GM12878 (cell line): ENCODE data around the gene ITGB5. TPM values are rescaled to one million over a fixed set of nuclear protein-coding genes. Genes with fewer than 3 reads are reported as not detected.

Source experiments
- ATAC-seq: fragments of 200-7000 bp; cut with Tn5 transposase; 3 replicates; pipeline ENCODE4 v1.9.1; 2020; ENCODE audit warnings: mild to moderate bottlenecking, moderate library complexity
- BruUV-seq: library from RNA; stranded (reverse); fragments of 400-500 nt; replicated peaks from 2 replicates; lab custom pipeline; 2021; lab: Mats Ljungman, UMichigan
- CTCF ChIA-PET: fragments of 300-600 bp; sonication (Branson Sonifier 250); formaldehyde crosslinking; extraction: SDS; loops from one replicate; lab custom pipeline; 2021; ENCODE audit warnings: inconsistent platforms; lab: Yijun Ruan, JAX
- POLR2A ChIA-PET: fragments of 350-600 bp; formaldehyde crosslinking; extraction: SDS; loops from one replicate; lab custom pipeline; 2021; ENCODE audit warnings: inconsistent platforms; lab: Charles Lee
- RAD21 ChIA-PET: fragments of 300-600 bp; sonication (Branson Sonifier 250); formaldehyde crosslinking; loops from one replicate; lab custom pipeline; 2023; ENCODE audit warnings: antibody characterized with exemption; ENCODE audit not compliant: unreplicated experiment; lab: Charles Lee
- SMC1A ChIA-PET: fragments of 300-600 bp; sonication (Branson Sonifier 250); formaldehyde crosslinking; loops from one replicate; lab custom pipeline; 2023; ENCODE audit not compliant: unreplicated experiment, uncharacterized antibody; lab: Charles Lee
- DNase-seq: peaks from one replicate; pipeline ENCODE4 v3.0.0-alpha.2; 2011; ENCODE audit warnings: low read depth, low spot score
- FAIRE-seq: peaks from 3 replicates; lab custom pipeline; 2011; peaks lifted over from hg19 to GRCh38; lab: Jason Lieb, UNC
- H2AFZ ChIP-seq: 2 replicates; pipeline ENCODE4 v1.6.0; 2011; ENCODE audit warnings: low read depth, low read length, control low read depth; ENCODE audit not compliant: control insufficient read depth
- H3K27ac ChIP-seq: 2 replicates; pipeline ENCODE4 v1.5.1; 2011; ENCODE audit warnings: control low read depth; ENCODE audit not compliant: control insufficient read depth, insufficient read depth
- H3K27me3 ChIP-seq, 2 experiments: replicated peaks in 1 of 2; 2 replicates each; pipeline versions ENCODE4 v1.6.0 to v1.6.1; 2011; ENCODE audit warnings: low read length in 1 of 2; ENCODE audit not compliant: control insufficient read depth in 2 of 2, insufficient read depth in 2 of 2
- H3K36me3 ChIP-seq, 2 experiments: 2 replicates each; pipeline ENCODE4 v1.5.1; 2011; ENCODE audit warnings: low read length in 1 of 2; ENCODE audit not compliant: control insufficient read depth in 2 of 2, insufficient read depth in 2 of 2
- H3K4me1 ChIP-seq: 2 replicates; pipeline ENCODE4 v1.6.1; 2011; ENCODE audit warnings: mild to moderate bottlenecking, low read length, moderate library complexity, mixed read lengths; ENCODE audit not compliant: control insufficient read depth, insufficient read depth
- H3K4me2 ChIP-seq: 2 replicates; pipeline ENCODE4 v1.6.0; 2011; ENCODE audit warnings: control low read depth; ENCODE audit not compliant: control insufficient read depth, insufficient read depth
- H3K4me3 ChIP-seq: fragments of 200-600 bp; sonication (generic); 2 replicates; pipeline ENCODE4 v1.5.1; 2016
- H3K79me2 ChIP-seq: 2 replicates; pipeline ENCODE4 v1.6.0; 2011; ENCODE audit warnings: low read length; ENCODE audit not compliant: control insufficient read depth, insufficient read depth
- H3K9ac ChIP-seq: 2 replicates; pipeline ENCODE4 v1.8.0; 2011; ENCODE audit warnings: low read length, control low read depth, mixed read lengths; ENCODE audit not compliant: control insufficient read depth, insufficient read depth
- H3K9me3 ChIP-seq: replicated peaks from 3 replicates; pipeline ENCODE4 v1.5.1; 2011; ENCODE audit warnings: mild to moderate bottlenecking, low read length; ENCODE audit not compliant: control insufficient read depth, insufficient read depth
- H4K20me1 ChIP-seq: 2 replicates; pipeline ENCODE4 v1.6.0; 2011; ENCODE audit not compliant: control insufficient read depth, insufficient read depth
- CBX5 ChIP-seq: sonication (generic); IDR thresholded peaks from 2 replicates; pipeline ENCODE4 v1.6.1; 2016; ENCODE audit warnings: low read depth, moderate library complexity, mild to moderate bottlenecking, inconsistent platforms
- E2F8 ChIP-seq: fragments of 450-650 bp; IDR thresholded peaks from 2 replicates; pipeline ENCODE4 v1.6.1; 2018; ENCODE audit warnings: mild to moderate bottlenecking, low read depth, moderate library complexity; ENCODE audit not compliant: partially characterized antibody
- ETV6 ChIP-seq, 2 experiments: fragments of 450-650 bp in 1 of 2; IDR thresholded peaks in 1 of 2; conservative IDR thresholded peaks in 1 of 2; 2 replicates each; pipeline ENCODE4 v1.6.1; 2014; ENCODE audit warnings: antibody characterized with exemption in 1 of 2, borderline replicate concordance in 1 of 2, low read depth in 1 of 2, mild to moderate bottlenecking in 1 of 2, moderate library complexity in 1 of 2
- EZH2 ChIP-seq: IDR thresholded peaks from 2 replicates; pipeline ENCODE4 v1.6.1; 2012; ENCODE audit warnings: low read depth, mild to moderate bottlenecking, control low read depth, inconsistent platforms, low read length, borderline replicate concordance; ENCODE audit not compliant: control insufficient read depth
- HDAC2 ChIP-seq: fragments of 200-600 bp; sonication (generic); IDR thresholded peaks from 2 replicates; pipeline ENCODE4 v1.6.1; 2017
- JUNB ChIP-seq: IDR thresholded peaks from 2 replicates; pipeline ENCODE4 v1.6.1; 2016; ENCODE audit warnings: antibody characterized with exemption, mild to moderate bottlenecking
- KDM1A ChIP-seq: fragments of 200-600 bp; sonication (generic); IDR thresholded peaks from 2 replicates; pipeline ENCODE4 v1.6.1; 2016; ENCODE audit warnings: borderline replicate concordance
- LARP7 ChIP-seq: fragments of 450-650 bp; IDR thresholded peaks from 2 replicates; pipeline ENCODE4 v1.6.1; 2017; ENCODE audit warnings: mild to moderate bottlenecking
- MXI1 ChIP-seq: fragments of 150-350 bp; IDR thresholded peaks from 2 replicates; pipeline ENCODE4 v1.6.1; 2011; ENCODE audit warnings: low read depth, mild to moderate bottlenecking, inconsistent platforms, low read length, improper control_type of control experiment
- MYC ChIP-seq: IDR thresholded peaks from 2 replicates; pipeline ENCODE4 v1.6.1; 2011; ENCODE audit warnings: mild to moderate bottlenecking, low read length, moderate library complexity, inconsistent platforms; ENCODE audit not compliant: insufficient read depth, insufficient replicate concordance, insufficient read length, severe bottlenecking
- NKRF ChIP-seq: fragments of 450-650 bp; conservative IDR thresholded peaks from 2 replicates; pipeline ENCODE4 v1.6.1; 2017; ENCODE audit warnings: mild to moderate bottlenecking, moderate library complexity
- SREBF1 ChIP-seq: IDR thresholded peaks from 2 replicates; pipeline ENCODE4 v1.6.1; 2012; ENCODE audit warnings: mild to moderate bottlenecking, low read length
- STAT1 ChIP-seq: fragments of 450-650 bp; conservative IDR thresholded peaks from 2 replicates; pipeline ENCODE4 v1.6.1; 2014; ENCODE audit warnings: antibody characterized with exemption, mild to moderate bottlenecking
- ZBTB40 ChIP-seq: fragments of 450-650 bp; IDR thresholded peaks from 2 replicates; pipeline ENCODE4 v1.6.1; 2016; ENCODE audit warnings: mild to moderate bottlenecking, moderate library complexity, borderline replicate concordance
- ZNF274 ChIP-seq: IDR thresholded peaks from one replicate; pipeline ENCODE4 v1.8.0; 2011; ENCODE audit not compliant: insufficient read length, insufficient read depth
- ZNF622 ChIP-seq: fragments of 450-650 bp; IDR thresholded peaks from 2 replicates; pipeline ENCODE4 v1.6.1; 2017; ENCODE audit warnings: mild to moderate bottlenecking, inconsistent platforms
- WGBS: methylation state at CpG from one replicate; pipeline ENCODE4 v1.1.6; 2016; ENCODE audit warnings: low lambda C conversion rate; ENCODE audit not compliant: insufficient replicate concordance, insufficient coverage; ENCODE audit errors: missing lambda C conversion rate; 5-methylcytosine and 5-hydroxymethylcytosine counted together
- in situ Hi-C: fragments of 300-500 bp; cut with MboI; formaldehyde crosslinking; loops from 9 replicates; pipeline ENCODE4 v1.14.3; 2018; ENCODE audit warnings: mixed read lengths
- intact Hi-C: fragments of 100-400 bp; cut with micrococcal nuclease; formaldehyde crosslinking; loops from one replicate; pipeline ENCODE4 v1.14.2; 2022; ENCODE audit not compliant: unreplicated experiment
- polyA plus RNA-seq, 11 experiments: library from polyadenylated mRNA; depleted of rRNA in 4 of 11; unstranded in 6 of 11; stranded (reverse) in 5 of 11; fragments of >200 nt; fragmentation: Nextera tagmentation in 4 of 11; fragmentation: Illumina TruSeq in 1 of 11; extraction: Ambion mirVana in 4 of 11; extraction: Trizol in 1 of 11; gene quantifications; 1 replicate in 1 of 11; 2 replicates in 10 of 11; pipeline versions ENCODE4 v1.2.1 to v1.2.3, GENCODE V29; 2011 to 2016; ENCODE audit warnings: inconsistent platforms in 2 of 11, missing spikeins in 2 of 11, low read depth in 1 of 11
- total RNA-seq, 4 experiments: library from RNA; depleted of rRNA in 3 of 4; stranded (reverse); fragments of >200 nt in 3 of 4; fragmentation: Illumina TruSeq in 1 of 4; extraction: Trizol in 1 of 4; gene quantifications; 2 replicates each; pipeline versions ENCODE4 v1.2.1 to v1.2.3, GENCODE V29; 2013 to 2021

The ITGB5 gene
- total and polyA plus RNA-seq, 10 of the 15 experiments (the other 5 are each of a cell fraction or from before 2014, with no cell fraction given) = 0.05 to 10.0 (median 0.83) TPM; not detected in 2

GRCh38 chr3:124859025-124859424, 28.1 kb downstream of the ITGB5 start:
- H3K79me2 ChIP-seq = no peaks in the 10 kb centered on the region
- TF ChIP-seq MYC (no peak), HDAC2 (no peak), CBX5 (no peak), NKRF (no peak), ZNF622 (no peak), EZH2 (no peak), MXI1 (no peak), E2F8 (no peak), ETV6 (conservative IDR thresholded peaks at IDR 0.05 in 1 of 2, IDR thresholded peaks at IDR 0.05 in 1 of 2; ENCODE audit: borderline replicate concordance in 1 of 2, low read depth in 1 of 2) (no peak), JUNB (no peak), SREBF1 (no peak), ZBTB40 (no peak), LARP7 (no peak), ZNF274 (no peak), KDM1A (no peak), STAT1 (no peak)
- TF ChIP-seq, all 136 proteins: peak for 0
- no peak overlapping the region for H3K4me2 ChIP-seq
- POLR2A ChIA-PET = no interaction called here
- FAIRE-seq (no peak), DNase-seq (no peak), ATAC-seq (no peak)
- no peaks in the 10 kb centered on the region for H3K9me3 ChIP-seq
- H4K20me1 ChIP-seq = no peaks in the 10 kb centered on the region
- CTCF ChIA-PET = interaction anchor here (1.3 kb wide), 1 partner anchor 42 kb away, joined by 3 read pairs; no protein-coding TSS in a partner anchor
- H3K27ac ChIP-seq = no peak overlapping the region
- in situ Hi-C loops (no loop called here), intact Hi-C loops (no loop called here)
- no TSS peak for BruUV-seq
- no peaks in the 10 kb centered on the region for H3K36me3 ChIP-seq
- RAD21 ChIA-PET = no interaction called here
- 37% methylated on average over 7 of the region's 7 CpGs for WGBS
- H3K4me3 ChIP-seq = no peak overlapping the region
- SMC1A ChIA-PET = no interaction called here
- H3K4me1 ChIP-seq = no peaks in the 10 kb centered on the region
- H3K9ac ChIP-seq = no peak overlapping the region
- no peak overlapping the region for H2AFZ ChIP-seq
- no peaks in the 10 kb centered on the region; a peak in 2 of 4 replicates for H3K27me3 ChIP-seq
